ENCODE data around the gene MYO1B. TPM values are rescaled to one million over a fixed set of nuclear protein-coding genes. Genes with fewer than 3 reads are reported as not detected.

Gene MYO1B
- total RNA-seq, 1 experiment from 2014 or later, result 43.2 TPM

DNA sequence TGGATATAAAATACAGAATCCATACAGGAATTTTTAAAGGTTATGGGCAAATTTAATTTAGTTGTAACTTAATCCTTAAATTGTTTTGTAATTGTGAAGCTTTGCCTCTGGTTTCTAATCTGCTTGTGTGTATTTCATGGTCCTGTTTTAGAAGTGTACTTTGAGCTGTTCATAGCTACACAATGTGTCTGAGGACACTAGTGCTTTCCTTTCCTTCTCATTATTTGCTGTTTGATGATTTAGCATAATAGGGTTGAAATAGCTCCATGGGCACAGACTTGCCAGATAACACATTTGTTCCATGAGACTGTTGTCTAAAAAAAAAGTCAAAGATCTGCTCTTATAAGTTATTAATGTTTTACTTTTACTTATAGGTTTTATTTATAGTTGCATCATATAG lies 134.2 kb downstream of the MYO1B start:
- H2BK20ac ChIP-seq (ENCODE audit: low read depth, low read length, poor library complexity, severe bottlenecking), result no peak overlapping the region
- H4K20me1 ChIP-seq (ENCODE audit: control insufficient read depth, insufficient read depth, insufficient read length), result no peaks in the 10 kb centered on the region
- no peak overlapping the region for H3K4me2 ChIP-seq (ENCODE audit: insufficient read depth, insufficient read length, low read length)
- no peak overlapping the region for H4K91ac ChIP-seq (ENCODE audit: insufficient read length, low read depth, low read length)
- Mint-ChIP-seq H3K27me3 (ENCODE audit: low read depth) (no peaks in the 10 kb centered on the region), H3K36me3 (ENCODE audit: insufficient read depth in 1 of 3, low read depth in 3 of 3) (peaks cover 3 to 23% (median 18%) of the 10 kb centered on the region in 3 experiments; a peak in 6 of 7 replicates), H3K4me1 (peaks cover 9% of the 10 kb centered on the region in 2 experiments), H3K9me3 (no peaks in the 10 kb centered on the region), H3K4me3 (no peak overlapping the region), H3K27ac (no peak overlapping the region; a peak in 1 of 7 replicates)
- H2BK15ac ChIP-seq (ENCODE audit: low read depth, low read length), result no peak overlapping the region
- H3K9ac ChIP-seq (ENCODE audit: extremely low read depth, insufficient read length, low read length), result no peak overlapping the region
- H3K79me2 ChIP-seq (ENCODE audit: insufficient read depth, low read length), result no peaks in the 10 kb centered on the region
- H3K23ac ChIP-seq (ENCODE audit: insufficient read length, low read depth, low read length), result no peak overlapping the region
- H2AFZ ChIP-seq (ENCODE audit: low read length), result no peak overlapping the region
- no peaks in the 10 kb centered on the region for H3K23me2 ChIP-seq (ENCODE audit: insufficient read length, low read depth, low read length, poor library complexity, severe bottlenecking)
- H3K4ac ChIP-seq (ENCODE audit: low read depth, low read length), result no peak overlapping the region
- no peak overlapping the region for H3K18ac ChIP-seq (ENCODE audit: insufficient read length, low read depth, low read length)
- H3K14ac ChIP-seq (ENCODE audit: insufficient read depth, low read length), result no peak overlapping the region
- H3T11ph ChIP-seq (ENCODE audit: low read length), result no peak overlapping the region
- H3K79me1 ChIP-seq (ENCODE audit: insufficient read depth, low read depth, low read length, poor library complexity, severe bottlenecking), result no peaks in the 10 kb centered on the region
- no peak overlapping the region for H3K56ac ChIP-seq (ENCODE audit: insufficient read length, low read depth, low read length)
- no peak overlapping the region for H4K5ac ChIP-seq (ENCODE audit: insufficient read length, low read depth, low read length)
- H4K8ac ChIP-seq (replicated peaks; ENCODE audit: insufficient read length, low read depth, low read length), result no peak overlapping the region
- H2BK12ac ChIP-seq (ENCODE audit: insufficient read length, low read depth, low read length), result no peak overlapping the region
- no peak overlapping the region for H3K27ac ChIP-seq (ENCODE audit: insufficient read length, low read depth, low read length)
- H3K4me1 ChIP-seq (ENCODE audit: insufficient read depth, low read length), result peaks cover 3% of the 10 kb centered on the region; the same call in 1 of the 2 replicates
- no peak overlapping the region for H2BK120ac ChIP-seq (ENCODE audit: low read depth, low read length, poor library complexity, severe bottlenecking)
- H3K27me3 ChIP-seq (ENCODE audit: insufficient read depth, low read length), result no peaks in the 10 kb centered on the region
- H3K9me3 ChIP-seq (ENCODE audit: control insufficient read depth, low read depth, low read length), result no peaks in the 10 kb centered on the region
- H2AK5ac ChIP-seq (ENCODE audit: insufficient read length, low read length), result no peak overlapping the region
- no peak for DNase-seq
- no peak overlapping the region for H2BK5ac ChIP-seq (ENCODE audit: insufficient read length, low read length)
- TF ChIP-seq, protein P1, sequence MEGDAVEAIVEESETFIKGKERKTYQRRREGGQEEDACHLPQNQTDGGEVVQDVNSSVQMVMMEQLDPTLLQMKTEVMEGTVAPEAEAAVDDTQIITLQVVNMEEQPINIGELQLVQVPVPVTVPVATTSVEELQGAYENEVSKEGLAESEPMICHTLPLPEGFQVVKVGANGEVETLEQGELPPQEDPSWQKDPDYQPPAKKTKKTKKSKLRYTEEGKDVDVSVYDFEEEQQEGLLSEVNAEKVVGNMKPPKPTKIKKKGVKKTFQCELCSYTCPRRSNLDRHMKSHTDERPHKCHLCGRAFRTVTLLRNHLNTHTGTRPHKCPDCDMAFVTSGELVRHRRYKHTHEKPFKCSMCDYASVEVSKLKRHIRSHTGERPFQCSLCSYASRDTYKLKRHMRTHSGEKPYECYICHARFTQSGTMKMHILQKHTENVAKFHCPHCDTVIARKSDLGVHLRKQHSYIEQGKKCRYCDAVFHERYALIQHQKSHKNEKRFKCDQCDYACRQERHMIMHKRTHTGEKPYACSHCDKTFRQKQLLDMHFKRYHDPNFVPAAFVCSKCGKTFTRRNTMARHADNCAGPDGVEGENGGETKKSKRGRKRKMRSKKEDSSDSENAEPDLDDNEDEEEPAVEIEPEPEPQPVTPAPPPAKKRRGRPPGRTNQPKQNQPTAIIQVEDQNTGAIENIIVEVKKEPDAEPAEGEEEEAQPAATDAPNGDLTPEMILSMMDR (conservative IDR thresholded peaks at IDR 0.05), result no peak

All from H9 (cell line).